IMR-90 (cell line): ENCODE measurements around the gene PIP4K2A. TPM values are rescaled to one million over a fixed set of nuclear protein-coding genes. Genes with fewer than 3 reads are reported as not detected.

ENCODE experiments used
- ATAC-seq: fragments of 200-7000 bp; cut with Tn5 transposase; 2 replicates; pipeline ENCODE4 v1.9.1; 2020; ENCODE audit warnings: low read depth, mild to moderate bottlenecking, moderate library complexity
- BruUV-seq: library from RNA; stranded (reverse); fragments of 400-500 nt; replicated peaks from 2 replicates; lab custom pipeline; 2021; lab: Mats Ljungman, UMichigan
- CTCF ChIA-PET: fragments of 300-600 bp; formaldehyde crosslinking; extraction: SDS; loops from one replicate; lab custom pipeline; 2021; ENCODE audit warnings: antibody characterized with exemption; lab: Yijun Ruan, JAX
- POLR2A ChIA-PET: fragments of 300-600 bp; sonication (Branson Sonifier 250); formaldehyde crosslinking; loops from one replicate; lab custom pipeline; 2022; ENCODE audit warnings: antibody characterized with exemption; ENCODE audit not compliant: unreplicated experiment; lab: Charles Lee
- DNase-seq: peaks from one replicate; pipeline ENCODE4 v3.0.0; 2013
- H2AFZ ChIP-seq: replicated peaks from 2 replicates; pipeline ENCODE3; 2013; ENCODE audit warnings: low read length, mild to moderate bottlenecking; ENCODE audit not compliant: poor library complexity
- H2AK5ac ChIP-seq: 2 replicates; pipeline ENCODE4 v1.6.1; 2013; ENCODE audit warnings: low read depth, low read length, inconsistent platforms
- H2AK9ac ChIP-seq: replicated peaks from 2 replicates; pipeline ENCODE3; 2013; ENCODE audit warnings: mild to moderate bottlenecking, low read depth, low read length, moderate library complexity; ENCODE audit not compliant: poor library complexity
- H2BK120ac ChIP-seq: 2 replicates; pipeline ENCODE4 v1.6.1; 2013; ENCODE audit warnings: low read depth, low read length, inconsistent platforms
- H2BK15ac ChIP-seq: 3 replicates; pipeline ENCODE4 v1.6.1; 2013; ENCODE audit warnings: low read depth, low read length, inconsistent platforms
- H2BK20ac ChIP-seq: 2 replicates; pipeline ENCODE4 v1.6.1; 2013; ENCODE audit warnings: low read depth, mild to moderate bottlenecking, inconsistent platforms, low read length, moderate library complexity
- H2BK5ac ChIP-seq: 2 replicates; pipeline ENCODE4 v1.6.1; 2013; ENCODE audit warnings: mild to moderate bottlenecking, low read depth, low read length, inconsistent platforms; ENCODE audit not compliant: poor library complexity, severe bottlenecking
- H3K14ac ChIP-seq: replicated peaks from 2 replicates; pipeline ENCODE4 v1.6.1; 2013; ENCODE audit warnings: low read depth, low read length, inconsistent platforms
- H3K18ac ChIP-seq: 2 replicates; pipeline ENCODE4 v1.6.1; 2013; ENCODE audit warnings: low read depth, low read length, control low read depth
- H3K23ac ChIP-seq: 2 replicates; pipeline ENCODE4 v1.6.1; 2013; ENCODE audit warnings: low read depth, low read length, inconsistent platforms
- H3K27ac ChIP-seq: 2 replicates; pipeline ENCODE4 v1.5.1; 2013; ENCODE audit warnings: mild to moderate bottlenecking, control low read depth, low read length; ENCODE audit not compliant: insufficient read depth
- H3K27me3 ChIP-seq: 2 replicates; pipeline ENCODE4 v1.6.1; 2013; ENCODE audit warnings: low read length; ENCODE audit not compliant: control insufficient read depth, insufficient read depth
- H3K36me3 ChIP-seq: 2 replicates; pipeline ENCODE4 v1.6.1; 2013; ENCODE audit warnings: low read length, mixed read lengths; ENCODE audit not compliant: control insufficient read depth, insufficient read depth
- H3K4ac ChIP-seq: 2 replicates; pipeline ENCODE4 v1.6.1; 2013; ENCODE audit warnings: low read depth, low read length, inconsistent platforms
- H3K4me1 ChIP-seq: 2 replicates; pipeline ENCODE4 v1.6.1; 2013; ENCODE audit warnings: low read length, mixed read lengths; ENCODE audit not compliant: control insufficient read depth, insufficient read depth
- H3K4me2 ChIP-seq: 2 replicates; pipeline ENCODE4 v1.6.1; 2013; ENCODE audit warnings: low read depth, mild to moderate bottlenecking, control low read depth, low read length, moderate library complexity
- H3K4me3 ChIP-seq: 2 replicates; pipeline ENCODE4 v1.5.1; 2013; ENCODE audit warnings: low read depth, mild to moderate bottlenecking, control low read depth, low read length, moderate library complexity; ENCODE audit not compliant: insufficient read depth
- H3K56ac ChIP-seq: 2 replicates; pipeline ENCODE4 v1.6.1; 2013; ENCODE audit warnings: low read length, inconsistent platforms; ENCODE audit not compliant: insufficient read depth; ENCODE audit errors: extremely low read depth
- H3K79me1 ChIP-seq, 2 experiments: 2 replicates each; pipeline ENCODE4 v1.6.1; 2013; ENCODE audit warnings: low read length in 2 of 2, inconsistent platforms in 1 of 2, low read depth in 1 of 2
- H3K9ac ChIP-seq: 2 replicates; pipeline ENCODE4 v1.6.1; 2013; ENCODE audit warnings: low read depth, low read length, control low read depth
- H3K9me1 ChIP-seq: 2 replicates; pipeline ENCODE4 v1.6.1; 2013; ENCODE audit warnings: low read length, inconsistent platforms; ENCODE audit not compliant: insufficient read depth
- H3K9me3 ChIP-seq: 2 replicates; pipeline ENCODE4 v1.6.1; 2013; ENCODE audit warnings: low read length; ENCODE audit not compliant: control insufficient read depth, insufficient read depth
- H4K20me1 ChIP-seq: 2 replicates; pipeline ENCODE4 v1.6.1; 2013; ENCODE audit warnings: low read length, inconsistent platforms; ENCODE audit not compliant: insufficient read depth
- H4K5ac ChIP-seq: 2 replicates; pipeline ENCODE4 v1.6.1; 2013; ENCODE audit warnings: mild to moderate bottlenecking, low read depth, low read length, control low read depth
- H4K8ac ChIP-seq, 2 experiments: 2 replicates each; pipeline ENCODE4 v1.6.1; 2013; ENCODE audit warnings: low read depth in 2 of 2, low read length in 2 of 2, control low read depth in 1 of 2, inconsistent platforms in 1 of 2
- H4K91ac ChIP-seq: 2 replicates; pipeline ENCODE4 v1.6.1; 2013; ENCODE audit warnings: low read depth, low read length, inconsistent platforms; ENCODE audit not compliant: insufficient read depth
- BHLHE40 ChIP-seq: fragments of 150-350 bp; IDR thresholded peaks from 2 replicates; pipeline ENCODE4 v1.6.1; 2016; ENCODE audit warnings: mild to moderate bottlenecking, low read depth, low read length
- CEBPB ChIP-seq: IDR thresholded peaks from 2 replicates; pipeline ENCODE4 v1.6.1; 2012; ENCODE audit warnings: low read depth, low read length, improper control_type of control experiment
- CHD1 ChIP-seq: IDR thresholded peaks from 2 replicates; pipeline ENCODE4 v1.6.1; 2012; ENCODE audit warnings: low read depth, low read length, improper control_type of control experiment
- FOS ChIP-seq: fragments of 150-350 bp; IDR thresholded peaks from 2 replicates; pipeline ENCODE4 v1.6.1; 2016; ENCODE audit warnings: low read depth, low read length
- MAFK ChIP-seq: IDR thresholded peaks from 2 replicates; pipeline ENCODE4 v1.6.1; 2012; ENCODE audit warnings: low read depth, low read length, improper control_type of control experiment
- MAZ ChIP-seq: IDR thresholded peaks from 2 replicates; pipeline ENCODE4 v1.6.1; 2012; ENCODE audit warnings: low read depth, mild to moderate bottlenecking, low read length, improper control_type of control experiment, moderate library complexity, borderline replicate concordance
- MXI1 ChIP-seq: IDR thresholded peaks from 2 replicates; pipeline ENCODE4 v1.6.1; 2012; ENCODE audit warnings: low read depth, mild to moderate bottlenecking, low read length, moderate library complexity, borderline replicate concordance
- NFE2L2 ChIP-seq: fragments of 150-350 bp; IDR thresholded peaks from 2 replicates; pipeline ENCODE4 v1.6.1; 2016; ENCODE audit warnings: low read depth, mild to moderate bottlenecking, low read length
- POLR2A ChIP-seq: IDR thresholded peaks from 2 replicates; pipeline ENCODE4 v1.6.1; 2012; ENCODE audit warnings: mild to moderate bottlenecking, low read depth, low read length
- RAD21 ChIP-seq: IDR thresholded peaks from 2 replicates; pipeline ENCODE4 v1.6.1; 2012; ENCODE audit warnings: low read length, improper control_type of control experiment
- RCOR1 ChIP-seq: IDR thresholded peaks from 2 replicates; pipeline ENCODE4 v1.6.1; 2012; ENCODE audit warnings: mild to moderate bottlenecking, low read length, improper control_type of control experiment; ENCODE audit not compliant: insufficient replicate concordance
- RFX5 ChIP-seq: IDR thresholded peaks from 2 replicates; pipeline ENCODE4 v1.8.0; 2012; ENCODE audit warnings: low read depth, mild to moderate bottlenecking, low read length, moderate library complexity
- SMC3 ChIP-seq: fragments of 150-350 bp; IDR thresholded peaks from 2 replicates; pipeline ENCODE4 v1.6.1; 2016; ENCODE audit warnings: low read depth, mild to moderate bottlenecking, antibody characterized with exemption, low read length, moderate library complexity
- WGBS, 2 experiments: methylation state at CpG; one replicate each; pipeline versions ENCODE4 v1.1.5 to v1.1.7; 2013; ENCODE audit warnings: missing lambda C conversion rate in 2 of 2; ENCODE audit not compliant: insufficient read length in 1 of 2; ENCODE audit errors: extremely low coverage in 2 of 2; 5-methylcytosine and 5-hydroxymethylcytosine counted together
- dilution Hi-C: fragments of 300-500 bp; cut with HindIII; formaldehyde crosslinking; loops from one replicate; pipeline ENCODE4 v1.14.3; 2018; ENCODE audit warnings: low sequenced_read_pairs; ENCODE audit not compliant: unreplicated experiment
- in situ Hi-C: fragments of 300-500 bp; cut with MboI; formaldehyde crosslinking; loops from 3 replicates; pipeline ENCODE4 v1.14.3; 2019; ENCODE audit warnings: low sequenced_read_pairs, inconsistent platforms, mixed read lengths
- intact Hi-C: fragments of 100-400 bp; cut with micrococcal nuclease; formaldehyde crosslinking; loops from 2 replicates; pipeline ENCODE4 v1.10.0; 2022
- polyA plus RNA-seq, 3 experiments: library from polyadenylated mRNA; depleted of rRNA; stranded (reverse); fragments of >200 nt; gene quantifications; 2 replicates each; pipeline ENCODE4 v1.2.3, GENCODE V29; 2012; ENCODE audit warnings: low replicate concordance in 1 of 3
- total RNA-seq: library from RNA; depleted of rRNA; stranded (reverse); fragments of >200 nt; gene quantifications from 2 replicates; pipeline ENCODE4 v1.2.3, GENCODE V29; 2012
- TF ChIP-seq, protein P1 (sequence below): fragments of 150-350 bp; IDR thresholded peaks from 2 replicates; pipeline ENCODE4 v1.6.1; 2017; ENCODE audit warnings: mild to moderate bottlenecking, antibody characterized with exemption, low read length, low read depth
- TF ChIP-seq, protein P2 (sequence below): fragments of 150-350 bp; IDR thresholded peaks from 2 replicates; pipeline ENCODE4 v1.6.1; 2016; ENCODE audit warnings: low read depth, mild to moderate bottlenecking, low read length, moderate library complexity, borderline replicate concordance
- TF ChIP-seq, protein P3 (sequence below): conservative IDR thresholded peaks from 2 replicates; pipeline ENCODE4 v1.5.1; 2012; ENCODE audit warnings: mild to moderate bottlenecking, low read depth, low read length, improper control_type of control experiment

PIP4K2A gene
- total and polyA plus RNA-seq, 2 of the 4 experiments (the other 2 are of a cell fraction), result 9.8 to 18.1 TPM

DNA sequence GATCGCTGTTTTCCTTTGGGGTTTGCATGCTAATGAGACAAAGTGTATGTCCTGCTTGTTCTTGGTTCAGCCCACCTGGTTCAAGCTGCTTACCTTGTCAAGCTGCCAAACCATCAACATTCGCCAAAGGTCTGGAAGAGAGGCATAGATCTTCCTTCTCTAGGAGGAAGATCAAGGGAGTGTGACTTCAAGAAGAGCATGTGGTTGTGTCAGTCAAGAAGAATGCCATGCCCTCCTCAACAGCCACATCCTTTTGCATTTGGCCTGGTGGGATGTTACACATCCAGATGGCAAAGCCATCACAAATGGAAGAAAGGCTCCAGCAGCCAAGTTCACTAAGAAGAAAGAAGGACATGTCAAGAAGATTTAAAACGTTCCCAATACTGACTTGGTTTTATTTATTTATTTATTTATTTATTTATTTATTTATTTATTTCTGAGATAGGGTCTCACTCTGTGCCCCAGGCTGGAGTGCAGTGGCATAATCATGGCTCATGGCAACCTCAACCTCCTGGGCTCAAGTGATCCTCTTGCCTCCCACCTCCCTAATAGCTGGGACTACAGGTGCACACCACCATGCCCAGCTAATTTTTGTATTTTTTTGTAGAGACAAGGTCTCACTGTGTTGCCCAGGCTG is 5.1 kb upstream of the PIP4K2A start:
- no peak overlapping the region for H2BK120ac ChIP-seq
- H3K27ac ChIP-seq, result no peak overlapping the region
- H3K9ac ChIP-seq, result no peak overlapping the region
- H2BK15ac ChIP-seq, result no peak overlapping the region
- H4K91ac ChIP-seq, result no peak overlapping the region
- no peak overlapping the region for H4K5ac ChIP-seq
- dilution Hi-C loops, result no loop called here
- H2AK9ac ChIP-seq, result no peak overlapping the region
- no peak overlapping the region for H3K23ac ChIP-seq
- TF ChIP-seq RFX5, result no peak
- TF ChIP-seq, protein P1, sequence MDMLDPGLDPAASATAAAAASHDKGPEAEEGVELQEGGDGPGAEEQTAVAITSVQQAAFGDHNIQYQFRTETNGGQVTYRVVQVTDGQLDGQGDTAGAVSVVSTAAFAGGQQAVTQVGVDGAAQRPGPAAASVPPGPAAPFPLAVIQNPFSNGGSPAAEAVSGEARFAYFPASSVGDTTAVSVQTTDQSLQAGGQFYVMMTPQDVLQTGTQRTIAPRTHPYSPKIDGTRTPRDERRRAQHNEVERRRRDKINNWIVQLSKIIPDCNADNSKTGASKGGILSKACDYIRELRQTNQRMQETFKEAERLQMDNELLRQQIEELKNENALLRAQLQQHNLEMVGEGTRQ, result no peak
- TF ChIP-seq NFE2L2, result no peak
- no peak for TF ChIP-seq MAFK
- TF ChIP-seq CEBPB, result no peak
- TF ChIP-seq CHD1, result no peak
- no peak for TF ChIP-seq RCOR1
- TF ChIP-seq MXI1, result no peak
- TF ChIP-seq, protein P2, sequence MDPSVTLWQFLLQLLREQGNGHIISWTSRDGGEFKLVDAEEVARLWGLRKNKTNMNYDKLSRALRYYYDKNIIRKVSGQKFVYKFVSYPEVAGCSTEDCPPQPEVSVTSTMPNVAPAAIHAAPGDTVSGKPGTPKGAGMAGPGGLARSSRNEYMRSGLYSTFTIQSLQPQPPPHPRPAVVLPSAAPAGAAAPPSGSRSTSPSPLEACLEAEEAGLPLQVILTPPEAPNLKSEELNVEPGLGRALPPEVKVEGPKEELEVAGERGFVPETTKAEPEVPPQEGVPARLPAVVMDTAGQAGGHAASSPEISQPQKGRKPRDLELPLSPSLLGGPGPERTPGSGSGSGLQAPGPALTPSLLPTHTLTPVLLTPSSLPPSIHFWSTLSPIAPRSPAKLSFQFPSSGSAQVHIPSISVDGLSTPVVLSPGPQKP, result no peak
- TF ChIP-seq BHLHE40, result no peak
- TF ChIP-seq, protein P3, sequence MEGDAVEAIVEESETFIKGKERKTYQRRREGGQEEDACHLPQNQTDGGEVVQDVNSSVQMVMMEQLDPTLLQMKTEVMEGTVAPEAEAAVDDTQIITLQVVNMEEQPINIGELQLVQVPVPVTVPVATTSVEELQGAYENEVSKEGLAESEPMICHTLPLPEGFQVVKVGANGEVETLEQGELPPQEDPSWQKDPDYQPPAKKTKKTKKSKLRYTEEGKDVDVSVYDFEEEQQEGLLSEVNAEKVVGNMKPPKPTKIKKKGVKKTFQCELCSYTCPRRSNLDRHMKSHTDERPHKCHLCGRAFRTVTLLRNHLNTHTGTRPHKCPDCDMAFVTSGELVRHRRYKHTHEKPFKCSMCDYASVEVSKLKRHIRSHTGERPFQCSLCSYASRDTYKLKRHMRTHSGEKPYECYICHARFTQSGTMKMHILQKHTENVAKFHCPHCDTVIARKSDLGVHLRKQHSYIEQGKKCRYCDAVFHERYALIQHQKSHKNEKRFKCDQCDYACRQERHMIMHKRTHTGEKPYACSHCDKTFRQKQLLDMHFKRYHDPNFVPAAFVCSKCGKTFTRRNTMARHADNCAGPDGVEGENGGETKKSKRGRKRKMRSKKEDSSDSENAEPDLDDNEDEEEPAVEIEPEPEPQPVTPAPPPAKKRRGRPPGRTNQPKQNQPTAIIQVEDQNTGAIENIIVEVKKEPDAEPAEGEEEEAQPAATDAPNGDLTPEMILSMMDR, result no peak
- no peak for TF ChIP-seq RAD21
- no peak for TF ChIP-seq MAZ
- no peak for TF ChIP-seq POLR2A
- TF ChIP-seq FOS, result no peak
- no peak for TF ChIP-seq SMC3
- no peaks in the 10 kb centered on the region for H4K20me1 ChIP-seq
- H3K36me3 ChIP-seq, result no peaks in the 10 kb centered on the region
- DNase-seq (no peak), ATAC-seq (no peak)
- H2AFZ ChIP-seq, result no peak overlapping the region
- ChIA-PET CTCF (no interaction called here), POLR2A (no interaction called here)
- intact Hi-C loops, result loop anchor here (10.0 kb wide), 2 partner anchors 85 to 715 kb away; partner anchors contain the start of gene DNAJC1
- no CpG with 5 or more reads among the region's 3 CpGs for WGBS, 2 experiments
- no peaks in the 10 kb centered on the region for H3K9me3 ChIP-seq
- H3K4me3 ChIP-seq, result no peak overlapping the region
- no peak overlapping the region for H4K8ac ChIP-seq
- H3K9me1 ChIP-seq, result peaks cover 7% of the 10 kb centered on the region; the same call in 1 of the 2 replicates
- no peak overlapping the region for H3K14ac ChIP-seq
- no peak overlapping the region for H2AK5ac ChIP-seq
- no peak overlapping the region for H2BK5ac ChIP-seq
- peaks cover 9% of the 10 kb centered on the region for H3K27me3 ChIP-seq
- H3K4ac ChIP-seq, result no peak overlapping the region
- H3K4me2 ChIP-seq, result no peak overlapping the region
- no peaks in the 10 kb centered on the region for H3K4me1 ChIP-seq
- H3K79me1 ChIP-seq, result no peaks in the 10 kb centered on the region
- H3K56ac ChIP-seq, result no peak overlapping the region
- in situ Hi-C loops, result no loop called here
- no TSS peak for BruUV-seq
- no peak overlapping the region for H3K18ac ChIP-seq
- H2BK20ac ChIP-seq, result no peak overlapping the region
